HG03565 (cell line): ENCODE measurements around the gene TIMM44.

ENCODE experiments used
- ATAC-seq: cut with Tn5 transposase; IDR thresholded peaks from one replicate; pipeline ENCODE4 v1.9.1; 2021; ENCODE audit warnings: mild to moderate bottlenecking, moderate library complexity; ENCODE audit not compliant: unreplicated experiment

The TIMM44 gene

DNA sequence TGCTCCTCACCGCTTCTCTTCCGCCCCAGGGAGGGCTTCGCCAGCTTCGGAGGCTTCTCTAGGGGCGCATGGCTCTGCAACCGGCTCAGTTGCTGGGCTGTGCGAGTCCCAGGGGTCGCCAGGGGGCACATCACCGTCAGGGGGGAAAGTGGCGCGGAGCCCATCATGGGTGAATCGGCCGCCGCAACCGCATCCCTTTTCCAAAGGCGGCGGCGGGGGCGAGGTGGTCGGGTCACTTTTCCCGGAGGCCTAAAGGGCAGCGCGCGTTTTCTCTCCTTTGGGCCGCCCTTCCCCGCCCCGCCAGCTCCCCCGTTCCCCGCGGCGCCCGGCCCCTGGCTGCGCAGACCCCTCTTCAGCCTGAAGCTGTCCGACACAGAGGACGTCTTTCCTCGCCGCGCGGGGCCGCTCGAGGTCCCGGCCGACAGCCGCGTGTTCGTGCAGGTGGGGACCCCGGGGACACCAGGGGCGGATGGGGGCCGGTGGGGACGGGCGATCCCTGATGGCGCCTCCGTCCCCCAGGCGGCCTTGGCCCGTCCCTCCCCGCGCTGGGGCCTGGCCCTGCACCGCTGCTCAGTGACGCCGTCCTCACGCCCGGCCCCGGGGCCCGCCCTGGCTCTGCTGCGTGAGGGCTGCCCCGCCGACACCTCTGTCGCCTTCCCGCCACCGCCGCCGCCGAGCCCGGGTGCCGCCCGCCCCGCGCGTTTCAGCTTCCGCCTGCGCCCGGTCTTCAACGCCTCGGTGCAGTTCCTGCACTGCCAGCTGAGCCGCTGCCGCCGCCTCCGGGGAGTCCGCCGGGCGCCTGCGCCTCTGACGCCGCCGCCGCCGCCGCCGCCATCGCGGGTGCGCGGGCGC lies 27.1 kb downstream of the TIMM44 start:
- no peak for ATAC-seq

DNA sequence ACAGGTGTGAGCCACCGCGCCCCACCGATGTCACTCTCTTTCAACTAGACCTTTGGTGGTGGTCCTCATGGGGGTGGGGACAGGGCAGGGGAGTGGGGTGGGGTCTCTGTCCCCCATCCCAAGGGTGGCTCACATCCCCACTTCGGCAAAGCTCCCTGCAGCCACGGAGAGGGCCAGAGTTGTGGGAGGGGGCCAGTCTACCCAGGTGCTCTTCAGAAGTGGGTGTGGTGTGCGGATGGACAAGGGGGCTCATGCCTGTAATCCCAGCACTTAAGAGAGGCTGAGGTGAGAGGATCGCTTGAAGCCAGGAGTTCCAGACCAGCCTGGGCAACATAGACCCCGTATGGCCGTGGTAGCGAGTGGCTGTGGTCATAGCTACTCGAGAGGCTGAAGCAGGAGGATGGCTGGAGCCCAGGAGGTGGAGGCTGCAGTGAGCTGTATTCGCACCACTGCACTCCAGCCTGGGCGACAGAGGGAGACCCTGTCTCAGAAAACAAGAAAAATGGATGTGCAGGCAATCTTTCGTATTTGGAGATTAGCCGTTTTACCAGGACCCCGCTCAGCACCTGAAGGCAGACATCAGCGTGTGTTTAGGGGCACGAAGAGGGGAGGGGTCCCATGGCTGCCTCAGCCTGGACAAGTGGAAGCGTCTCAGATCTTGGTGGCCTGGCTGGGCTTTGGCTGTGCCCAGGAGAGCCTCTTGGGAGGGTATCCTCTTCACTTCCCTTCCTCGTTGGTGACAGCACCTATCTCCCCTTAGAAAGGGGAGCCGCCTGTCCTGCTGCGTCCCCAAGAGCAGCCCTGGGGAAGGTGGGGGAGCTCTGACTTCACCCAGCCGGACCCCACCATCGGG lies 28.0 kb downstream of the TIMM44 start:
- ATAC-seq, result no peak

DNA sequence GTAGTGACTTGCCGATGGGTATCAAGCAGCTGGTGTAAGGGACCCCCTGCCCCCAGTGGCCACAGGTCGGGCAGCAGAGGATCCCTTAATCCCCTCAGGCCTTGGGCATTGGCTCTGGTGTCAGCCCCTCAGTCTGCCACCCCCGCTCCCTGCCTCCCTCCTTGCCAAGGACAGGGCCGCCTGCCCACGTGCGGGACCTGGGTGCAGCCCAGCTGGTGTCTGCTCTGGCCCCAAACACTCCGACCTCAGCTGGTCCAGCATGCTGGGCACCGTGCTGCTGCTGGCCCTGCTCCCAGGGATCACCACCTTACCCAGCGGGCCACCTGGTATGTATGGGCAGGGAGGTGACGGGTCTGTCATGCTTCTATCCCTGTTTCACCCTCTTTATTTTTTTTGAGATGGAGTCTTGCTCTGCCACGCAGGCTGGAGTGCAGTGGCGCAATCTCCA lies 28.8 kb downstream of the TIMM44 start, which contains the start of gene TGFBR3L:
Gene TGFBR3L (plus strand): TSS at position 233 of the 448 bp plus-strand sequence.
- ATAC-seq, result no peak

DNA sequence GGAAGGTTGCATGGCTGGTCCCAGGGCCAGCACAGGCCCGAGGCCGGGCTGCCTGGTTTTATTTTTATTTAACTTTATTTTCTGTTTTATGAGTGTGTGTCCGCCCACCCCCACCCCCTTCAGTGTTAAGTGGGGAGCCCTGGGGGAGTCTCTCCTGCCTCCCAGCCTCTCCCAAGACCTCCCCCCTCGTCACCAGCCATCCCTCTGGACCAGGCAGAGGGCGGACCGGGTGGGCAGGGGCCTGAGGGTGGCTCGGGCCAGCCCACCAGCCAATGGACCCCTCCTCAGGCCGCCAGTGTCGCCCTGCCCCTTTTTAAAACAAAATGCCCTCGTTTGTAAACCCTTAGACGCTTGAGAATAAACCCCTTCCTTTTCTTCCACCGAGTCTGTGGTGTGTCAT lies 29.4 kb downstream of the TIMM44 start:
- no peak for ATAC-seq

DNA sequence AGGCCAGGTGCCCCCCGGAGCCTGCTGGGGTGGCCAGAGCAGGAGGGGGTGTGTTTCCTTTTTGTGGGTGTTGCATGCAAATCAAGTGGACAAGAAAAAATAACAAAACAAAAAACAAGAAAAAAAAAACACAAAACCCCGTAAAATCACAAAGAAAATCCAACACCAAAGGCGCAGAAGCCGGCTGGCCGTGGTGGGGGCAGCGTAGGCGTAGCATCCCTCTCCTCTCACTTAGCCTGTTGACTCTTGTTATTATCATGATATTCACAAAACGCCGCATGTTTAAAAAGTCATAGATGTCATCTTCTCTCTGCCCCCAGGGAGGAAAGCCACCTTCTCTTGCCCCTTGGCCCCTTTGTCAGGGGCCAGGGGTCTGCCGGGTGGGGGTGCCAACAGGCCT lies 29.8 kb downstream of the TIMM44 start:
- ATAC-seq, result no peak

DNA sequence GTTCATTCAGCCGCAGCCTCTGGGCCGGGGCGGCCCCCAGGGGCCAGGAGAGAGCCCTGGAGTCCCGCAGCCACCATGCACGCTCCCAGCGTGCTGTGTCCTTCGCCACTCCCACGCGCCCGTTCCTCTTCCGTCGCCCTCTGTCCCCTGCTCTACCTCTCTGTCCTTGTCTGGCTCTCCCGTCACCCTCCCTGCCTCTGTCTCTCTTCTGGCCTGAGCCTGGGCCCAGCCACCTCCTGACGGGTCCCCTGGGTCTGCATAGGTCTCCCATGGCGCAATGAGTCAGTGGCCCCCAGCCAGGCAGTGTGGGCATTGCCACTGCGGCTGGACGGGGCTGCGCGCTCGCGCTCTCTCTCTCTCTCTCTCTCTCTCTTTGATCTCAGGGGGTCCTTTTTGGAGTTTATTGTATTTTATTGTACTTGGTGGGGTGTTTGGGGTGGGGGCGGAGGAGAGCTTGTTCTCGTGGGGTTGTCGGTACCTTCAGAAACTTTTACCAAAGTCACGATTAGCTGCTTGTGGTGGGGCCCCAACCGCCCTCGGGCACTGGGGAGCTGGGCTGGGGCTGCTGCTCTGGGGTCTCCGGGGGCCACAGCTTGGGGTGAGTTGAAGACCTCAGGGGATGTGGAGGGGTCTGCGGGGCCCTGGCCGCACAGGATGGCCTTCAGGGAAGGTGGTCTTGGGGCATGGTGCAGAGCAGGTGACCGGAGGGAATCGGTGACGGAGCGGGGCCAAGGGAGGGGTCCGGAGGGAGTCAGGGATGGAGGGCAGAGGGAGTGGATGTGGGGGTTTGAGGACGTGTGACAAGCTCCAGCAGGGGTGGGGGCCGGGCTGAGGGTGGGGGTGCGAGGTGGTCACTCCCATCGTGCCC lies 30.5 kb downstream of the TIMM44 start:
- no peak for ATAC-seq

DNA sequence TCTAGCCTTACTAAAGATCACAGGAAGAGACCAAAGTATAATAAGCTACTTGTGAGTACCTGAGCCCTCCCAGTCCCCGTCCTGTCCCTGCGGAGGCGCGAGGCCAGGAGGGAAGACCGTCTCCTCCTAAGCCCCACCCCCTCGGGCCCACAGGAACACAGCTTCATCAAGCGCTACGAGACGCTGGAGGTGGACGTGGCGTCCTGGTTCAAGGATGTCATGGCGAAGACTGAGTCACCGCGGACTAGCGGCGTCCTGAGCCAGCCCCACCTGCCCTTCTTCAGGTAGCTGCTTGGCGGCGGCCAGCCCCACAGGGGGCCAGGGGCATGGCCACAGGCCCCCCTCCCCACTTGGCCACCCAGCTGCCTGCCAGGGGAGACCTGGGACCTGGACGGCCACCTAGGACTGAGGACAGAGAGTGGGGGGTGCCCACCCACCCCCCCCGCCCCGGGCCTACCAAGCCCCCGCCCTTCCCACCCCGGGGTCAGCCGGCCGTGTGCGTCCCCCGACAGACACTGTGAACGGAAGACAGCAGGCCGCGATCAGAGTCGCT lies 31.2 kb downstream of the TIMM44 start:
- no peak for ATAC-seq

DNA sequence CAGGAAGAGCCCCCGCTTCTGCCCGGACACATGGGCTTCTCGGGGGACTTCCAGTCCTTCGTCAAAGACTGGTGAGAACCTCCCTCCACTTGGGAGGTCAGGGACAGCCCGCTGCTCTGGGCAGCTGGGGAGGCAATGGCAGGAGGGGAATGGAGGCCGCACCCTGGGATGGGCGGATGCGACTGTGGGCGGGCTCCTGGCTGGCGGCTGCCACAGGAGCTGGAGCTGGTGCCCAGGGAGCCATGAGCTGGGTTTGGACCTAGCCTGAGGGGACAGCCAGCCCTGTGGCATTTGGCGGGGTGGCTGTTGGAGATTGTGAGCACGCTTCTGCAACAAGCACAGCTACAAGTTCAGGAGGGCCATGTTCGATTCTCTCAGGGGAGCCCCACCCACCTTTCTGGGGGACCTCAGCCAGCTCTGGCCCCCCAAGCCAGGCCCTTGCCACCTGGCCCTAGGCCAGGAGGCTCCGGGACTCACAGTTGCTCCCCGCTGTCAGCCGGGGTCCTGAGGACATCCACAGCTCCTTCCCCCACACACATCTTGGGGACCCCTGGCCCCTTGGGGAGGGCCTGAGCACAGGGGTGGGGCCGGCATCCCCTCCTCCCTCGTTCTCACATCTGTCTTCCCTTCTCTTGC lies 31.8 kb downstream of the TIMM44 start:
- ATAC-seq, result no peak

DNA sequence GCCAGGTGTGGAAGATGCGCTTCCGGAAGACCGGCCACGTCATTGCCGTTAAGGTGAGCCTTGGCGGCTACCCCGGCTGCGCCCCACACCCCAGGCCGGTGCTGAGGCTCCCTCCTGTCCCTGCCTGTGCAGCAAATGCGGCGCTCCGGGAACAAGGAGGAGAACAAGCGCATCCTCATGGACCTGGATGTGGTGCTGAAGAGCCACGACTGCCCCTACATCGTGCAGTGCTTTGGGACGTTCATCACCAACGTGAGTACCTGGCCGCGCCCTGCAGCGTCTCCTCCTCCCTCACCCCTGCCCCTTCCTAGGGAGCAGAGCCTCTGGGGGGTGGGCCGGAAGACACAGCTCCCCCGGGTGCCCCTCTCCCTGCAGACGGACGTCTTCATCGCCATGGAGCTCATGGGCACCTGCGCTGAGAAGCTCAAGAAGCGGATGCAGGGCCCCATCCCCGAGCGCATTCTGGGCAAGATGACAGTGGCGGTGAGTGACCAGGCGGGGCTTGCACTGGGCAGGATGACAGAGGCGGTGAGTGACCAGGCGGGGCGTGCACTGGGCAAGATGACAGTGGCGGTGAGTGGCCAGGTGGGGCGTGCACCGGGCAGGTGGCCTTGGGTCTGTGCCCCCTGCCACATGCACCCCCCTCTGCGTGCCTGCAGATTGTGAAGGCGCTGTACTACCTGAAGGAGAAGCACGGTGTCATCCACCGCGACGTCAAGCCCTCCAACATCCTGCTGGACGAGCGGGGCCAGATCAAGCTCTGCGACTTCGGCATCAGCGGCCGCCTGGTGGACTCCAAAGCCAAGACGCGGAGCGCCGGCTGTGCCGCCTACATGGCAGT lies 32.9 kb downstream of the TIMM44 start:
- ATAC-seq, result no peak

DNA sequence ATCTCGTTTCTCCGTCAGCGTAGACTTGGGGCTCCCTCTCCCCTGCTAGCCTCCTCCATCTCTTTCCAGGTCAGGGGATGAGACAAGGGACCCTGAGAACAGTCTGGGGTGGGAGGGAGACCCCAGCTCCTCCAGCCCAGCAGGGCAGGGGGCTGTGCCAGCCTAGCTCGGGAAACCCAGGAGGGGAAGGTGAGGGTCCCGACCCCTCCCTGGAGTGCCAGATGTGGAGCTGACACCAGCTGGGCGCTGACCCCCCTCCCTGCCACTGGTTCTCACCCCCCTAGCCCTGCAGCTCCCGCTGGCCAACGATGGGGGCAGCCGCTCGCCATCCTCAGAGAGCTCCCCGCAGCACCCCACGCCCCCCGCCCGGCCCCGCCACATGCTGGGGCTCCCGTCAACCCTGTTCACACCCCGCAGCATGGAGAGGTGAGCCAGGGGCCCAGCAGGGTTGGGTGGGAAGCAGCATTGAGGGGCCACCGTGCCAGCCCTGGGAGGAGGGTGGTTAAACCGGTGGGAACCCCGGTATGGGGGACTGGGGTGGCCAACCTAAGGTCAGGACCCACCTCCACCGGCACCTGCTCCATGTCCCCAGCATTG lies 33.9 kb downstream of the TIMM44 start:
- ATAC-seq, result no peak

DNA sequence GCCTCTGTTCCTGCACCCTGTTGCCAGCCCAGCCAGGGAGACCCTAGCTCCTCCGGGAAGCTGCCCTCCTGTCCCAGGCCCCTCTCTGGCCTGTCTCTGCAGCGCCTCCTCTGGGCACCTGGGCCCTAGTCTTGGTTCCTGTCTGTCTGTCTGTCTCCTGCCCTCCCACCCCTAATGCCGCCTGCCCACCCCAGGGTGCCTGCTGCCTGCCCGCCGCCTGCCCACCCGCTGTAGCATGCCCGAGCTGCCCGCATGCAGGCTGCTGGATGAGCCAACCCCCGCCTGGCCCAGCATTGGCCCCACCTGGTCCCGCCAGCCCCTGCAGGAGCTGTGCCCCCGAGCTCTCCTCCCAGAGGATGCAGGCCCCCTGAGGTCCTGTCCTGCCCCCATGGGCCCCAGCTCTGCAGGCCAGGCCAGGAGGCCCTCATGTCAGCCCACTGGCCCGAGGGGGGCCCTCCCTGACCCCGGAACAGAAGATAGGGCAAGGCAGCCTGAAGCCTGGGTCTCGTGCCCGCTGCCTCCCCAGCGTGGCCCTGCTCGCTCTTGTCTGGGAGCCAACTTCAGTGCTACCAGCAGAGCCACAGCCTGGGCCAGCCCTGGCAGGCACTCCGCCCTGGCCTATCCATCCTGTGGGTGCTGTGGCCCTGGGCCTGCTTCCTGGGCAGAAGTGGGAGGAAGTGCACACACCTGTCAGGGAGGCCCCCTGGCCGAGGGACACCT lies 34.6 kb downstream of the TIMM44 start:
- no peak for ATAC-seq

DNA sequence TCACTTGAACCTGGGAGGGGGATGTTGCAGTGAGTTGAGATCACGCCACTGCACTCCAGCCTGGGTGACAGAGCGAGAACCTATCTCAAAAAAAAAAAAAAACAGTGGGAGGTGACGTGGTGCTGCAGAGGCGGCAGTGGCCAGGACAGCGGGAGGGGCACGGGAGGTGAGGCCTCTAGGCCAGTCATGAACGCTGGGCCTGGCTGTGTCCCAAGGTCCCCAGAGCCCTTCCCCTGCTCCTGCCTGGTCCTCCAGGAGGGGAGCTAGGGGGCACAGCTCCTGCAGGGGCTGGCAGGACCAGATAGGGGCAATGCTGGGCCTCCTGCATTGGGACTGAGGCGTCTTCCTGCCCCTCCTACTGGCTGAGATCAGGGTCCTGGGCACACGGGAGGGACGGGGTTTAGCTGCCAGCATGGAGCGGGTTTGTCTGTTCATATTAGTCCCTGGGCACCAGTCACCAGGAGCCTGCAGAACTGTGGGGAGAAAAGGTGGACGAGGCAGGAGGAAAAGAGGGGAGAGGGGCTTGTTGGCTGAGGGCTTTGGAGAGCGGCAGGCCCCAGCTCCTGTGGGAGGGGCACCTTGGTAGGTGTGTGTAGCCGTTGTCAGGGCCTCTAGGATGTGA lies 35.3 kb downstream of the TIMM44 start:
- no peak for ATAC-seq

DNA sequence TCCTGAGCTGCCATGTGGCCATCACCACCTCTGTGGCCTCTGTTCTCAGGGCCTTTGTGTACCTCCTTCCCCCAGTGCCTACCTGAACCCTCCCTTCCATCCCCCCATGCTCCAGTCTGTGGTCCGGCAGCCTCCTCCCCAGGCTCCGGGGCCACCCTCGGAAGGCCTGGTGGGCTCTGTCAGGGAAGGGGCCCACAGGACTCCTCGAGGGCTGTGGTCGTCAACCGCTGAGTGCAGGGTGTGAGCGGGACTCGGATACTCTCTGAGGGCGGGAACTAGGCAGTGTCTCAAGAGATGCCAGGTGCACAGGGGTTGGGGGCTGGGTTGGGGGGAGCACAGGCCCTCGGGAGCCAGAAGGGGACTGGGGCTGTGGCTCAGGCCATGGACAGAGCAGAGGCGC lies 35.9 kb downstream of the TIMM44 start:
- no peak for ATAC-seq

DNA sequence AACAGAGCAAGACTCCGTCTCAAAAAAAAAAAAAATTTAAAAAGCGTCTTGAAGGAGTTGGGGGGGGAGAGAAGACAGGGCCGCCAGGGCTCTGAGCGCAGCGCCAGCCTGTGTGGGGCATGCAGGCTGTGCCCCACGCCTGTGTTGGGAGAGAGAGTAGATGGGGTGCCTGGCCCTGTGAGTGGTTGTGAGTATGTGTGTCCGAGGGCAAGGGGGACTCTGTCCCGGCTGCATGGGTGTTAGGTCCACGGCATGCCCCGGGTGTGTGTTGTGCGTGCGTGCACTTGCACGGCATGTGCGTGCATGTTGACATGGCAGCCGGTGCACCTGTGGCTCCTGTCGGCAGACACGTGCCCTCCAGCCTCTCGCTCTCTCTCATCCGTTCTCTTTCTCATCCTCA lies 36.3 kb downstream of the TIMM44 start:
- ATAC-seq, result no peak

DNA sequence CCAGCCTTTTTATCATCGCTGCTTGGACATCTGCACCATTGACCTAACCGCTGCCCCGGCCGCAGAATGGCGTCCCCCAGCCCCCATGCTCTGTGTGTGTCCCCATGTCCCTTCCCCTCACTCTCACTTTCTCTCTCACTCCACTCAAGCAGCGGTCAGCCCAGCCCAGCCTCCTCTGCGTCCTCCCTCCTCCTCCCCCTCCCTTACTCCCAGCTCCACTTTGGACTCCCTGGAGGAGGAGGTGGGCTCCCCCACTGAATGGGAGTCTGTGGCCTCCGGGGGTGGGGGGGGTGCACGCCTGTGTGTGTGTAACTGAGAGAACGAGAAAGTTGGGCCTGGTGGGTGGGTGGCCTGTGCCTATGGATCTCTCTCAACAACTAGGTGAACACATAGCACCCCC lies 37.6 kb downstream of the TIMM44 start:
- no peak for ATAC-seq

DNA sequence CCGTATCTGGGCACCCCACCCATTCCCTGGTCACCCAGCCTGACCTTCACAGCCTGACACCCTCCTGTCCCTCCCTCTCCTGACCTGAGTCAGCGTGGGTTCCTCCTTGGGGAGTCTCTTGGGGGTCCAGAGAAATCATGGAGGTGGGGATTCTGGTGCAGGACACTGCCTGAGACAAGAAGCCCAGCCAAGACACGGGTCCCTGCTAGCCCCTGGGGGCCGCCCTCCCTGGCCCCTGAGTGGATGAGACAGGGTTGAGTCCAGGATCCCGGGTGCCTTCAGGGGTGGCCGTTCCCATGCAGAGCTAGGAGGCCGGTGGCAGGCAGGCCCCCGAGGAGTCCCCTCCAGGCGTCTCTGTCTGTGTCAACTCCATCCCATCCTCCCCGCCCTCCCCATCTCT lies 38.2 kb downstream of the TIMM44 start:
- ATAC-seq, result no peak

DNA sequence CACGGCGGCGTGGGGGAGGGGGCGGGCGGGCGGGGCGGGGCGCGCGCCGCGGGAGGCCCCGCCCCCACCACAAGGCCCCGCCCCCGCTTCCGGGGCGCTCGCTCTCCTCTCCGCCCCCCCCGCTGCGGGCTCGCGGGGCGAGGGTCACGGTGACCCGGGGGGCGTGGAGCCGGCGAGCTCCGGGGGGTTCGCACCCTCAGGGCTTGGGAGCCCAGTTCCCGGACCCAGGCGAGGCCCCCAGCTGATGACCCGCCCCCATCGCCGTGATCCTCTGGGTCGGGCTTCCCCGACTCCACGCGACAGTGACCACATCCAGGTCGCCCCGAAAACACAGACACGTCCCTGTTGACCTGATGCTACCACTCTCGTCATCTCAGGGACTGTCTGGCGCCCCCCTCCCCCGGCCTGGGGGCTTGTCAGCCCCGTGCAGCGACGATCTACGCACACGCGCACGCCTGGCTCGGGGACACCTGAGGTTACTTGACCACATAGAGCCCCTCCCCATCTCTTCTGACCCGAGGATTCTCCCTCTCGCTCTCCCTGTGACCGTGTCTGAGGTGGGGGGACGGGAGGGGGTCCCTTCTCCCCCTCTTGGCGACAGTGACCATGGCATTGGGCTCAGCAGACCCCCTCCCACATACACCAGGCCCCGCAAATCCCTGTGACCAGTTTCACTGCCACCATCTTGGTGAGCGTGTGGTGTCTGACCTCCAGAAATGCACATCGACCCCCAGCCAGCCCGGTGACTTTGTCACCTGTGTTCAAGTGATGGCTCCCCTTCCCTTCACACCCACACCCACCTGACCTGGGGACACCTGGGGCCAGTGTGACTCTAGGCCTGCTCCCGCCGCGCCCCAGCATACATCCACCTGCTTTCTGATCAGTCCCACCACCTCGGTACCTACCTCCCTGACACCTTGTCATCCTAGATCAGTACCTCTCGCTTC lies 39.1 kb downstream of the TIMM44 start:
- ATAC-seq, result peak; percentile 10
